HS-27A (cell line): Measurements from ENCODE around the gene FRMD4A.
"Not testable (repeated sequence)": the region's sequence is repeated elsewhere in the genome, so short reads cannot be mapped to it uniquely, and the experiment has no call there.

Experiments
- DNase-seq: peaks from one replicate; pipeline ENCODE4 v3.0.0-alpha.2; 2012; ENCODE audit warnings: low read depth, missing footprints

FRMD4A gene

GRCh38 chr10:14240253-14241189, 90.2 kb downstream of the FRMD4A start:
- DNase-seq: no peak

DNA sequence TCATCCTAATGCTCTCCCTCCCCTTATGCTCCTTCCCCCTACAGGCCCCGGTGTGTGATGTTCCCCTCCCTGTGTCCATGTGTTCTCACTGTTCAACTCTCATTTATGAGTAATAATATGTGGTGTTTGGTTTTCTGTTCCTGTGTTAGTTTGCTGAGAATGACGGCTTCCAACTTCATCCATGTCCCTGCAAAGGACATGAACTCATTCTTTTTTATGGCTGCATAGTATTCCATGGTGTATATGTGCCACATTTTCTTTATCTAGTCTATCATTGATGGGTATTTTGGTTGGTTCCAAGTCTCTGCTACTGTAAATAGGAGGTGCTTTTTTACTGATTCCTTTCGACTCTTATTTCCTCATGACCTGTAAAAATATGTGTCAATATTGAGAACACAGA, 92.1 kb downstream of the FRMD4A start:
- not testable (repeated sequence) for DNase-seq

DNA sequence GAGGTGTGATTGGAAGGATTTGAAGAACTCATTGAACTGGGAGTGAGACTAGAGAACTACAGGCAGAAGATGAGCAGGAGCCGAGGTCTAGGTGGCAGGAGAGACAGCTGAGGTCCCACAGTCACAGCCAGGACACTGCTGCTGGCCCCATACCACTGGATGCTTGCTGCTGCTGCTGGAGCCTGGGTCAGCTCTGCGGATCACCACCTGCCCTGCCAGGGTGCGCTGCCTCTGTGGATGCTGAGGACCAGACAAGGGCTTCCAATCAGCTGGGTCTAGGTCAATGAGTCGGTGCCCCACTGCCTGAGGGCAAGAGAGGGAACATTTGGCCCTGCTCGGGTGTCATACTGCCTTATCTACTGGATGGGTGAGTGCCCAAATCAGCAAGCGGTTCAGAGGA, 94.4 kb downstream of the FRMD4A start:
- no peak for DNase-seq

DNA sequence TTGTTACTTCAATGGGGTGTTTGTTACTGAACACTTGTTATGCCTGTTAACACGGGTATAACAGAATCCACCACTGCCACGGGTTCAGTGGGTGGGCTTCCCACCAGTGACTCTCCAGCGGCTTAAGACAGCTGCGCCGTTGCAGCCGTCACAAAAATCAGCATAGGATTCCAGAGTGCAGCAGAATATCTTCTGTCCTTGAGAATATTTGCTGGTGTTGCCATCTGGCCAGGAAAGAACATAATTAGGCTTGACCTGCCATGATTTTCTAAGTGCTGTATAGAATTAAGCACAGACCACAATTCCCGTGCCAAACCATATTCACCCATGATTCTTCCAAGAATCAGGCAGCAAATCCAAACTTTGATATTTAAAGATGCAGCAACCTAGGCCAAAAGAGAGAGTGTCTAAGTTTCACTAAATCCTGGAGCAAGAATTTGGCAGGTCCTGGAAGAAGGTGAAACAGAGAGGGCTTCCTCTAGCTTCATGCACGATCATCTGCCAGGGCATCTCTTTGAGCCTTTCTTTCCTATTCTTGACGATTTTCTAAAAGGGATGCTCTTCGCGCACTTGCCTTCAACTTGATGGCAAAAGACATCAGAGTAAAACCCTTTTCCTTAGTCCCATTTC, 95.0 kb downstream of the FRMD4A start:
- DNase-seq: no peak

- DNase-seq: no peak
Observed at GRCh38 chr10:14233566-14233965, 97.2 kb downstream of the FRMD4A start.

DNA sequence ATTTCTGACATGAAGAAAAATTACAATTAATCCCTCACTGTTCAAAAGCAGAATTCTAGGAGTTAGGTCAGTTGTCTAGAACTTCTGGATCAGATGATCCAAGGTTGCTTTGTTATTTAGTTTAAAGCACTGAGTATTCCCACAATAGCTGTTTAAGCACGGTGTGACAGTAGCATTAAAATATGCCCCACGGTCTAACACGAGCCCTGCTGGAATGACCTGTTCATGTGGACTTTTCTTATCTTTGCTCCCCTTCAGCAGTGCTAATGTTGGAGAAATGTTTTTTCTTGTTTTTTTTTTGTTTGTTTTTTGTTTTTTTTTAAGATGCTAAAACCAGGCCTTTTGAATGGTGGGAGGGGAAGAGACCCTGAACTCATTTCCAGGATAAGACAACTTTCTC, 101.9 kb downstream of the FRMD4A start:
- not testable (repeated sequence) for DNase-seq

DNA sequence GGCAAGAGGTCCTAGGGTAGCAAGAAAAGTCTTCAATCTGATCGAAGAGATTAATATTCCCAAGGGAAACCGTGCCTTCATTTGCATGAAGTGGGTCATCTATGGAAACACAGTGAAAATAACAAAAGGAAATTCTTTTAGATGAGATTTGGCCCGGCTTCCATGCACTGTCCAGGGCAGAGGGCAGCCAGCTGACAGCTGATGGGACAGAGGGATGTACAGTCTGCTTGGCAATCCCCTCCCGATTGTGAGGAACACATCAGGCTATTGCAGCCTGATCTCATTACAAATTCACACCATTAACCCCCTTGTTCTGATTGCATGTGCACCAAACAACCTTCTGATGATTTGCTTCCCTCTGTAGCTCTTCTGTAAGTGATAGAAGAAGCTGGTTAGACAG, 105.3 kb downstream of the FRMD4A start:
- no peak for DNase-seq

DNA sequence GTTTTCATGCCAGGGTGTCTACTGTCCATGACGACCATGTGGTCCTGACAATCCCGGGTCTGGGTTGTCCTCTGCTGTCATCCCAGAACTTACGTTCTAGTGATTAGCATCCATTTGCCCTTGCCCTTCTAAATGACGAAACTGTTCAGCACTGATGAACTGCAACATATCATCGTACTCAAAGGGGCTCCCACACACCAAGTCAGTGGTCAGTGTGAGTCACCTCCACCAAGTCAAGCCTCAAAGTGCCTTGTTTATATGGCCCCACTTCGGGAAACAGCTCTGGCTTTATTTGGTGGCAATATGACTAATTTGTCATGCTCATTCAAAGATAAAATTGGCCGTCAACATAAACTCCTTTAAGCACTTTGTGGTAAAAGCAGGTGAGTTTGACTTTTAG, 110.7 kb downstream of the FRMD4A start:
- DNase-seq: no peak

DNA sequence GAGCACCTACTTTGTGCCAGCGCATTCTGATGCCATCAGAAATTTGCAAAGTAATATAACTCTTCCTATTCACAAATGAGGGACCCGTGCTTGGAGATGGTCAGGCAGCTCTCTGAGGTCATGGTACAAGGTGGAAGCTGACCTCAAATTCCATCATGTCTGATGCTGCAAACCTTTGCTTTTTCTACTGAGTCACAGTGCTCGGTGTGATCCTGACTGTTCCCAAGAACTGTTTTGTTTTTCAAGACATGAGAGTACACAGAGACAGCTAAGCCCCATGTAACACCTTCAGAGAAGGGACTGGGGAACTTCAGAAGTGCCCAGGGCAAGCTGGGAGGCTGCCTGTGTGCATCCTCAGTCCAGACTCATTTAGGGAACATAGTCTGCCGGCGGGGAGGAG, 111.3 kb downstream of the FRMD4A start:
- DNase-seq: no peak

- no peak for DNase-seq
Observed at GRCh38 chr10:14215641-14216040, 115.1 kb downstream of the FRMD4A start.

- DNase-seq: not testable (repeated sequence)
Observed at GRCh38 chr10:14213703-14214102, 117.0 kb downstream of the FRMD4A start.

DNA sequence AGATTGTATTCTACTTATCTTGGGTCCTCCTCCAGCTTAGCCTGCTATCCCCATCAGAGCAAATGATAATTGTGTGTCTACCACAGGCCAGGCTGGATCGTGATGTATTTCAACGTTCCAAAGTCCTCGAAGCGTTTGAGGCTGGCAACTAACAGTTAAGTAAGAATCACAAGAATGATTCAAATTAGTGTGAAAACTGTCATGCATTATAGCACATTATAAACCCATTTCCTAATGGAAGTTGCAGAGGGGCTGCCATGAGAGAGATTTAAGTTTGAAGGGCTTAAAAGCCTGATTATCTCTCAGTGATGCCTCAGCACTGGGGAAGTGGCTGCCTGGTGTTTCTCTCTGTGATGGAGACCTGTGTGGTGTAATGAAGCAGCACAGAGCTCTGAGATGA, 119.1 kb downstream of the FRMD4A start:
- DNase-seq: no peak

- DNase-seq: no peak
Observed at GRCh38 chr10:14208231-14208630, 122.5 kb downstream of the FRMD4A start.

GRCh38 chr10:14205233-14205632, 125.5 kb downstream of the FRMD4A start:
- DNase-seq: no peak

GRCh38 chr10:14200698-14201544, 129.8 kb downstream of the FRMD4A start:
- no peak for DNase-seq

DNA sequence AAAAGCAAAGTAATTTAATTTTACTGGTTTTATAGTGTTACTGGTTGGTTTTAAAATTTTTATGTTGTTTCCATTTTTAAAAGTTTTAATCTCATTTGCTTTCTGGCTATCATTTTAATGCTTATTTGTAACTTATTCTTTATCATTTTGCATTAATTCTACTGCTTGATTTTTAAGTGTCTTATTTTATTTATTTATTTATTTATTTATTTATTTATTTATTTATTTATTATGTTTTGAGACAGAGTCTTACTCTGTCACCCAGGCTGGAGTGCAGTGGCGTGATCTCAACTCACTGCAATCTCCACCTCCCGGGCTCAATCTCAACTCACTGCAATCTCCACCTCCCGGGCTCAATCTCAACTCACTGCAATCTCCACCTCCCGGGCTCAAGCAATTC, 131.6 kb downstream of the FRMD4A start:
- not testable (repeated sequence) for DNase-seq

- no peak for DNase-seq
Observed at GRCh38 chr10:14198078-14198477, 132.6 kb downstream of the FRMD4A start.

GRCh38 chr10:14196113-14196512, 134.6 kb downstream of the FRMD4A start:
- DNase-seq: no peak

DNA sequence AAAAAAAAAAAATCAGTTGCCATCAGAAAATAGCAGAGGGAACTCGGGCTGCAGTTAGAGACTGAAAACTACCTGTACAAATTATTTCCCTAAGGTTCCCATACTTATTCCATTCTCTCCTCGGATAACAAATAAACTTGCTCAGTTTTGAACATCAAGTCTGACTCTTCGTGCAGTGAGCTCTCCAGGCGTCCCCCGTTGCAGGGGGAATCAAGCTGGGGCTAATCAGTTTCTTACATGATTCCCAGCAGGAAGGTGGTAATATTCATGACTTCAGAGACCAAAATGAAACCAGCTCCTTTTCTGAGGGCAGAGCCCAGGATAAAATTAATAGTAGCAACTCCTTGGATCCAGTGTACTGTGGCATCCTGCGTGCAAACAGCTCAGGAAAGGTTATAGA, 135.3 kb downstream of the FRMD4A start:
- DNase-seq: no peak

- DNase-seq: no peak
Observed at GRCh38 chr10:14192746-14193145, 138.0 kb downstream of the FRMD4A start.

GRCh38 chr10:14191871-14192270, 138.9 kb downstream of the FRMD4A start:
- DNase-seq: no peak

DNA sequence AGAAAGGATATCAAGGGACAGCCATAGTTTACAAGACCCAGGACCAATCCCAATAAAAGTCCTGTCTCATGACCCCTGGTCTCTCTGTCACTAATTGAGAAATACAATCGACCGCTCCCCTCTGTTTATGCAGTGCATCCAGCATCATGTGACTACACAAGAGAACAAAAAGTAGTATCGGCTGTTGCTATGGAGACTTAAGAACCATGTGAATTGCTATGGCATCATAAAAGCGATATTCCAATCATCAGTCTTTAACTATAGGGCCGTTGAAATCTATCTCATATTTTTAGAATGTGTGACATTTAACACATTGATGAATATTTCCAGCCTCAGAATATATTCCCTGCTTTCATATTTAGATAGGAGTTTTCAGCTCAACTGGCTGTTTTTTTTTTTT, 139.3 kb downstream of the FRMD4A start:
- no peak for DNase-seq

DNA sequence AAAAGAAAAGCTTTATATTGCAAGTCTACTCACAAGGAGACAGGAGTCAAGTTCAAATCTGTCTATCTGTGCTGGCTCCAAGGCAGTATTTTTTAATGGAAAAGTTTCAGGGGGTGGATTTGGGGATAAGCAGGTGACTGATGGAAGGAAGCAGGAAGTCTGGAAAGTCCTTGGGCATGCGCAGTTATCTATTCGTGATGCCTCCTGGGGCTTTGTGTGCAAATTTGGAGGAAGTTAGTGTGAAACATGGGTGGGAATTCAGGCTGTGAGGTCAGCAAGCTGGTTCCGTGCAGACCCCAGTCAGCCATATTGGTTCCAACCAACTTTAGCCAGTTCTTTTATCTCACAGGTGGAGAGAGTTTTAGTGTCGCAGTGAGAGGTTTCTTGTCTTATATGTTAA, 140.0 kb downstream of the FRMD4A start:
- DNase-seq: no peak
